ENCODE measurements around the gene KCTD1.
A peak's percentile ranks its signal among the peaks of the same experiment; 100 is the strongest.

KCTD1 gene

DNA sequence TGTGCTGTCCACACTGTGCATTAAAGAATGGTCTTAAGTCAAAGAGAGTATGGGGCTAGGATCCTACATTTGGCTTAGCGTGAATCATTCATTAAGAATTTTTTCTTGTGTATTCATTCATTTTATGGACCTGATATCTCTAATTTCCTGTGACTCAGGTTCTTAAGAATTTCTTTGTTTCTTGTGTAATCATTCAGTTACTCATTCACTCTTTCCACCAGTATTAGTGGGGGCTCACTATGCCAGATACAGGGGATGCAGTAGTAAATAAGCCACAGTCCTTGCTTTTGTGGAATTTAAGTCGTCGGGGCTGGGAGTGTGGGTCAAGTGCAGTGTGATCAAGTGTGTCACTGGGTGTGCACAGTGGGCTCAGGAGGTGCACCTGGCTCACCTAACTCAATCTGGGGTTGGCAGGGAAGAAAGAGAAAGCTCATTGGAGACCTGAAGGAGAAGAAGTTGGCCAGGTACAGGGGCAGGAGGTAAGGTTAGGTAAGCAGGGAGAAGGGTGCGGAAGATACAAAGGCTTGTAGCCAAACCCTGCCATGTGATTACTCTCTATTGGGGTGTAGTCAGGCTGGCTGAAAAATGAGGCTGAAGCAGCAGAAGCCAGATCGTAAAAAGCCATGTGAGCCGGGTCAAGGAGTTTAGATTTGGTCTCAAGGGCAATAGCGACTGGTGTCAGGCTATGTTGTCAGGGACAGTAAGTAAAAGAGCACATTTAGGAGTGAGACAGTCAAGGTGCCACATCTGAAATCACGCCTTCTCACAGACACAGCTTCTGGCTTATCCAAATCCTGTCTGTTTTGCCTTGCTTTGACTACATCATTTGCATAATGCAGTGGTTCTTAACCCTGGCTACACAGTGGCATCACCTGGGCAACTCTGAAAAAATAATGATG, 67.2 kb downstream of the KCTD1 start:
- no peak for DNase-seq (ENCODE audit: low spot score)

DNA sequence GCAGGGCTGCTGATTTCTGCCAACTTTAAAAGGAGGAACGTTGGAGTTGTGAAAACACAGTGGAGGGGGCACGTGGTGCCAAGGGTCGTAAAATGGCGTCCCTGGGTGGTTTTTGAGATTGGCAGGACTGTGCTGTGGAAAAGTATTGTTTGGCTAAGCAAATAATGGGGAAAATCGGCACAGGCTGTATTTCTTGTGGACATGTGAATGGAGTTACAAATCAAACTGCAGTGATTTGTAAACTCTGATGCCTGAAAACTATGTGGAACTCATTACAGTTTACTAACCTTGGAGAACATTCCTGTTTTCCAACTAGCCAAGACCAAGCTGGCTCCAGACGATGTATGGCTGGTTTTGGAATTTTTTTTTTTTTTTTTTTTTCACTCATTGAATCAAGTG, 68.7 kb downstream of the KCTD1 start:
- no peak for DNase-seq (ENCODE audit: low spot score)

DNA sequence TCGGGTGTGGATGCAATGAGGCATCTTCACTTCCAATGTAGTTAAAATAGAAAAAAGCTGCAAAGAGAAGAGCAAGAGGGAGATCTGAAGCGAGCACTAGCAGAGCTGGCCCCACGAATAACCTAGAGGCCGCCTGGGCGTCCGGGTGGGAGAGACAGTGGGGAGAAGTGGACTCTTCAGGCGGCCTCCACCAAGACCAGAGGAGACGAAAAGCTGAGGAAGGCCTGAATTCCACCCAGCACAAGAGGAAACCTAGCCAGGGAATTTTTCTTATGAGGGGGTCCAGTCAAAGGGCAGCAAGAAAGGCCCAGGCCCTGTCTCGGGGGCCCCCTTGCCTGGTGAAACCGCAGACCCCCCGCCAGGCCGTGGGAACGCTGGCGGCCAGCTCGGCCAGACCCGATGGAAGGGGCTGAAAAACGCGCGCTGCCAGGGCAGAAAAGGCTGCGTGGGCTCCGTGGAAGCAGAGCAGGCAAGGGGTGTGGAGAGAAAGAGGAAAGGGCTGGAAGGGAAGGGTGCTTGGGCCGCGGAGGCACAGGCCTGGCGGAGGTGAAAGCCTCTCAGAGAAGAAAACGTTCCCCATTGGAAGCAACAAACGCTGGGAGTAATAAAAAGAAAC, 69.2 kb downstream of the KCTD1 start:
- no peak for DNase-seq (ENCODE audit: low spot score)

GRCh38 chr18:26477828-26478466, 70.4 kb downstream of the KCTD1 start:
- no peak for DNase-seq (ENCODE audit: low spot score)

DNA sequence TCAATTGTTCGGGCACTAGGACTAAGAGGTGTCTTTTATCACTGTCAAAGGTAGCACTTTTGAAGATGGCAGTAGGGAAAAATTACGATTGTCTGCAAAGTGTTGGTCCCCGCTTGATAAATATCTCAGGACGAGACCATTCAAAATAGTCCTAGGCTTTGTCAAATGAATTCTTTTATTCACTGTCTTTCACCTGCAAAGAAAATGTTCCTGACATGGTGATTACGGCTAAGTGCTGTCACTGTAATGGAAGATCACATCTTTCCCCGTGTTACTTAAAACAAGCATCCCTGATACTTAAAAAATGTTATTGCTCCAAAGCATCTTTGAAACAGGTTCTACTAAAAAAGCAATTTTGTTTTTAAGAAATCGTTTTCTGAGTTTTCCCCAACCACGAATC, 71.7 kb downstream of the KCTD1 start:
- DNase-seq (ENCODE audit: low spot score): no peak

GRCh38 chr18:26474542-26474941, 73.8 kb downstream of the KCTD1 start:
- DNase-seq (ENCODE audit: low spot score): no peak

- no peak for DNase-seq (ENCODE audit: low spot score)
Observed at GRCh38 chr18:26473672-26474071, 74.7 kb downstream of the KCTD1 start.

DNA sequence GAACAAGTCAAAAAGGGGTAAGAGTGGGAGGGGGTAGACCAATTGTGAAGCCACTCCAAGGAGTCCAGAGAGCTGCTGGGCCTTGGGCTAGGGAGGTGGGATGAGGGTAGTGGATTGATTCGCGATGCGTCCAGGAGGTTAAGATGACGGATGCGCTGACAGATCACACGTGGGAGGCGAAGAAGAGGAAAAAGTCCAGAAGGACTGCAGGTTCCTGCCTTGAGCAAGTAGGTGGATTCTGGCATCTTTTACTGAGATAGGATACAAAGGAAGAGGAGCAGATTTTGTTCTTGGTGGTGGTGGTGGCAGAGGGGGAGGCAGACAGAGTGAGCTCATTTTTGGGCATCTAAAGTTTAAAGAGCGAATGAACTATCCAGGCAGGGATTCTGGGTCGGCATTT, 76.5 kb downstream of the KCTD1 start:
- no peak for DNase-seq (ENCODE audit: low spot score)

GRCh38 chr18:26471027-26471426, 77.3 kb downstream of the KCTD1 start:
- no peak for DNase-seq (ENCODE audit: low spot score)

DNA sequence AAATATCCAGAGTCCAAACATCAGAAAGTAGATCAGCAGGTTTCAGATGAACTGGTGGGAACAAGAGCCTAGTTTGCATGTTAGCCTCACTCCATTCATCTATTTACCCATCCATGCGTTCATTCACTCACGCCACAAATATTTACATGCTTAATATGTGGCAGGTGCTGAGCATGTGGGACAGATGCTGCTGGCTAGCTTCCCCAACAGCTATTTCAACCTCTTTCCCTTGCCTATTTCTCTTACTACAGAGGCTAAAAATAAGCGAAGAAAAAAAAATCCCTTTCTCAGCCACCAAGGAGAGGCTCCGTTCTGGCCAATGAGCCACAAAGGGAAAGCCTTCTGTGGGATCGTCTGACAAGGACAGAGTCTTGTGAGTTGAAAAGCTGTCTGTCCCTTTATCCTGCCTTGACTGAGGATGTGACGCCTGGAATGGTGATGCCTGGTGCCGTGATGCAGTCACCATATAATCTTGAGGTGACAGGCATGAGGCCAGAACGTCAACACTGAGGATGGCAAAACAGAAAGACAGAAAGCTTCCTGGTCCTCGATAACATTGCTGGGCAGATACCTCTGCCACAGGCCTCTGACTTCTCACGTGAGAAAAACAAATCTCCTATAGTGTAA, 78.2 kb downstream of the KCTD1 start:
- no peak for DNase-seq (ENCODE audit: low spot score)

GRCh38 chr18:26468931-26469340, 79.4 kb downstream of the KCTD1 start:
- peak; percentile 40 for DNase-seq (ENCODE audit: low spot score)

DNA sequence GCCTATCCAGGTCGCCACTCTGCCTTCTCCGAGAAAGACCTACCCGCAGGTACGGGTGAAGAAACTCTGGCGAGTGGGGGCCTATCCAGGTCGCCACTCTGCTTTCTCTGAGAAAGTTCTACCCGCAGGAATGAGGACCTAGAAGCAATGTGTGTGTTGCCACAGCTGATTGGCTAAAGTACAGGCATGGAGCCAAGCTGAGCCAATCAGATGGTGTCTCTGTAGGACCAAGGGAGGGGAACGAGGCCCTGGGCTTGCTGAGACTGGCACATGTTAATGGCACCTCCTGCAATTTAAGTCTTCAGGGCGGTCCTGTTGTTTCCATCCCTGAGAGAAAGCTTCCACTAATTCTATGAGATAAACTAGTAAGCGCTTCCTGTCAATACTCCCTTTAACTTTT, 82.3 kb downstream of the KCTD1 start:
- DNase-seq (ENCODE audit: low spot score): no peak

GRCh38 chr18:26465431-26465830, 82.9 kb downstream of the KCTD1 start:
- DNase-seq (ENCODE audit: low spot score): no peak

GRCh38 chr18:26464128-26465011, 84.0 kb downstream of the KCTD1 start:
- no peak for DNase-seq (ENCODE audit: low spot score)

DNA sequence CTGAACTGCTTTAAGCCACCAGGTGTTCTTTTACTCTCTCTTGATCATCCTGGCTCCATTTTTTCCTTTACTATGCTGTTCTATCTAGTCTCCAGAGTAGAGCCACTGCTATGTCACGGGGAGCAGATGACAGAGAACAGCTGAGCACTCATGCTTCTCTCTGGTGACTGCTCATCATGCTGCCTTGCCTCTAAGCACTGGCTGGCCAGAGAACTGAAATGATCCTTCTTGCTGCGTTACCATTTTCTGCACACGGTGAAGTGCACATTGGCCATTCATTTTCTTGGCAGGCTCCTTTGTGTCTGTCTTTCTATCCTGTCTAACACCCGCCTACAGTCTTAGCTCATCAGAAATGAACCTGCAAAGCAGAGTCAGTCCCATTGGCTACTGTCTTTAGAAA, 86.0 kb downstream of the KCTD1 start:
- no peak for DNase-seq (ENCODE audit: low spot score)

DNA sequence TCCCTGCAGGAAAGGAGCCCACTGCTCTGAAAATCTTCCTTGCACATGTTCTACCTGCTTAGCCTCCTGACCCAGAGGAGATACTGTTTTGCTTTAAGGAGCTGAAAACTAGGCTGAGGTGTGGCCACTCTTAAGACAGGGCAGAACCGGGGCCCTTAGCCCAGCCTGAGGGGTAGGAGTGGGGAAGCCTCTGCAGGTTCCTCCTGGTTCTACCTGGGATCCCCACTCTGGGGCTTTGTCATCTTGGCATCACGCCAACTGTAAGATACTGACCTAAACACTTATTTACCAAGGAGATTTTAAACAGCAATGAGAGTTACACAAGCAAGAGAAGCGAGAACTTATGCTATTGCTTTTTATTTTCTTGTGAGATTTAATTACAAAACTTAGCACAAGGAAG, 86.9 kb downstream of the KCTD1 start:
- no peak for DNase-seq (ENCODE audit: low spot score)

DNA sequence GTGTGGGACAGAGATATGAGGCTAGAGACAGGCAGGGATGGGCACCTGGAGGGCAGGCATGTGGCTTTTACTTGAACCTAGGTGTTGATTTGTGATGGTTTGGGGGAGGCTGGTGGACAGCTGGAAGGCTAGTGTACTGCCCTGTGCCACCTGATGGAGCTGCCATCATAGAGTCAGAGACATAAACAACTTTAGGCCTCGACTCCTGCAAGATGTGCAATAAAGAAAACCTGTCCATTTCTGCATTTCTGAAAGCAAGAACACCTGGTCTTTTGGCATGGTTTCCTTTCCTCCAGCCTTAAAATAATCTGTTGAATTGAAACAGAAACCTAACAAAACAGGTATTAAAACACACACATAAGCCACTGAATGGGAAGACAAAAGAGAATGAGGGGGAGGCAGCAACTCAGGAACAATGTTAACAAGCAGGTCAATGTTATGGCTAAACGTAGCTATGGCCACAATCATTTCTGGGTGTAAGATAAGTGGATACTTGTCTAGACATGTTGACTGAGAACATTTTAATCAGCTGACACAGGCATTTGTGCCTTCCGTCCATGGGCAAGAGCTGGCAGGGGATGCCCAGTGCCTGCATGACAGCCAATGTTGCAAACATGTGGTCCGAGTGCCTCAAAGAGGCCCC, 87.8 kb downstream of the KCTD1 start:
- DNase-seq (ENCODE audit: low spot score): no peak

GRCh38 chr18:26459884-26460283, 88.5 kb downstream of the KCTD1 start:
- no peak for DNase-seq (ENCODE audit: low spot score)

DNA sequence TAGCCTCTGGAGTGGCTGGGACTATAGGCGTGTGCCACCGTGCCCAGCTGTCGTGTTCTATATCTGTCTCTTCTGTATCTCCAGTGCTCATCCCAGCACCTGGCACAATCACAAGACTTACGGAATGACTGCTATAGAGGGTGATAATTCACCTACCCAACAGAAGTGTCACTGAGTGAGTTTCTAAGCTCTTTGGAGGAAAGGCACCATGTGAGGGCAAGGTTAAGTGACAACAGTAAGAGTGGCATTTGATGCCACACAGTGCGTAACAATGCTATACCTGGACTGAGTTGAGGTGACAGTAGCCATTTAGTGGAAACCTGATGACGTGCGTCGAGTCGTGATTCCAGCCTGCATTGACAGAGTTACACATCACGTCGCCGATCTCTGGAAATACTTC, 89.0 kb downstream of the KCTD1 start:
- DNase-seq (ENCODE audit: low spot score): no peak

DNA sequence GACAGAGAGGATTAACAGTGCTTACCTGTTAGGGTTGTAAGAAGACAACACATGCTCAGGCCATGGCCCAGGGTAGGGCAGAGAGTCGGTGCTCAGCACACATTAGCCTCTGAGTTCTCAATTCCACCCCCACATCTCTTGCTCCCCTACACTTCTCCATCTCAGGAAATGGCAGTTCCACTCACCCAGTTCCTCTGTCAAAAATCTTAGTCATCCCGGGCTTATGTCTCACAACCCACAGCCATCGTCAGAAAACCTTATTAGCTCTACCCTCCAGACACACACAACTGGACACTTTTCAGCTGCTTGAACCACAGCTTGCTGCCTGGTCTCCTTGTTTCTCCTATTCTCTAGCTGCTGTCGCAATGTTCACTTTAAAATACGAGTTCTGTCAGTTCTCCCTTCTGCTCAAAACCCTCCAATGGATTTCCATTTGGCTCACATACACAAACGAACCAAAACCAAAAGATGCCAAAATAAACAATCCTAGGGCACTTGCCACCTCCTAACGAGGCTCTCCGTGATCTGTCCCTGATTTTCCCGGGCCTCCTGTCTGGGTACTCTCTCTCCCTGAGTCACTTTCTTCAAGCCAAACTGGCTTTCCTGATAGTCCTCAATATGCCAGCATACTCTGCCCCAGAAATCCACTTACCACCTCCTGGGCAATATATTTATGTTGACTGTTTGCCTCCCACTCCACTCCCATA, 89.7 kb downstream of the KCTD1 start:
- no peak for DNase-seq (ENCODE audit: low spot score)

Data from HuH-7 (cell line).